ENCODE results near the gene SLC27A3.

SLC27A3 gene

DNA sequence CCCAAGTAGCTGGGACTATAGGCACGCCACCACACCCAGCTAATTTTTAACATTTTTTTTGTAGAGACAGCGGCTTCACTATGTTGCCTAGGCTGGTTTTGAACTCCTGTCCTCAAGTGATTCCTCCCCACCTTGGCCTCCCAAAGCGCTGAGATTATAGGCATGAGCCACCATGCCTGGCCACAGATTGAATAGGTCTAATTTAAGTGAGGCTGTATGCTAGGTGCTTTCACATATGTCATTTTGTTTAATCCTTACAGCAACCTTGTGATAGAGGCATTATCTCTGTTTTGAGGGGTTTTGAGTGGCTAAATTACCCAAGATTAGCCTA is 40.2 kb upstream of the SLC27A3 start:
- Histone ChIP-seq H3K27ac (no peak overlapping the region), H3K4me3 (no peak overlapping the region)
- TF ChIP-seq, protein P1, sequence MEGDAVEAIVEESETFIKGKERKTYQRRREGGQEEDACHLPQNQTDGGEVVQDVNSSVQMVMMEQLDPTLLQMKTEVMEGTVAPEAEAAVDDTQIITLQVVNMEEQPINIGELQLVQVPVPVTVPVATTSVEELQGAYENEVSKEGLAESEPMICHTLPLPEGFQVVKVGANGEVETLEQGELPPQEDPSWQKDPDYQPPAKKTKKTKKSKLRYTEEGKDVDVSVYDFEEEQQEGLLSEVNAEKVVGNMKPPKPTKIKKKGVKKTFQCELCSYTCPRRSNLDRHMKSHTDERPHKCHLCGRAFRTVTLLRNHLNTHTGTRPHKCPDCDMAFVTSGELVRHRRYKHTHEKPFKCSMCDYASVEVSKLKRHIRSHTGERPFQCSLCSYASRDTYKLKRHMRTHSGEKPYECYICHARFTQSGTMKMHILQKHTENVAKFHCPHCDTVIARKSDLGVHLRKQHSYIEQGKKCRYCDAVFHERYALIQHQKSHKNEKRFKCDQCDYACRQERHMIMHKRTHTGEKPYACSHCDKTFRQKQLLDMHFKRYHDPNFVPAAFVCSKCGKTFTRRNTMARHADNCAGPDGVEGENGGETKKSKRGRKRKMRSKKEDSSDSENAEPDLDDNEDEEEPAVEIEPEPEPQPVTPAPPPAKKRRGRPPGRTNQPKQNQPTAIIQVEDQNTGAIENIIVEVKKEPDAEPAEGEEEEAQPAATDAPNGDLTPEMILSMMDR (IDR thresholded peaks at IDR 0.05), result no peak
- no peak for DNase-seq (ENCODE audit: low spot score)

DNA sequence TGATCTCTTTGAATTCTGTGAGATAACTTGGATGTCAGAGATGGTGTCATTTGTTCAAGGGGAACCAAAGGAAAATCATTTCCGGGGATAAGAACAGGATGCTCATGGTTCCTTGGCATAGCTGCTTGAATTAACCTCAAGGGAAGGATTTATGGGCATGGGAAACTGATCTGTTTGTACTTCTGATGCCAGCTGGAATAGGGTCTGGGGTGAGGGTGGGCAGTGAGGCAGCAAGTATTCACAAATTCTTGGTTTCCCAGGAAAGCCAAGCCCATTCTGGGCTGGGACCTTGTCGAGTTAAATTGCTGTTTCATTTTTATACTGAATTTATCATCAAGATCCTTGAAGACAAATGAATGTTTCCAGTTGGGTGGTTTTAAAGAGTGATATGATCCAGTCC is 33.2 kb upstream of the SLC27A3 start:
- TF ChIP-seq, protein P1 (IDR thresholded peaks at IDR 0.05), result no peak
- Histone ChIP-seq H3K4me3 (no peak overlapping the region), H3K27ac (peak overlapping the region; percentile 66 to 87)
- no peak for DNase-seq (ENCODE audit: low spot score)

DNA sequence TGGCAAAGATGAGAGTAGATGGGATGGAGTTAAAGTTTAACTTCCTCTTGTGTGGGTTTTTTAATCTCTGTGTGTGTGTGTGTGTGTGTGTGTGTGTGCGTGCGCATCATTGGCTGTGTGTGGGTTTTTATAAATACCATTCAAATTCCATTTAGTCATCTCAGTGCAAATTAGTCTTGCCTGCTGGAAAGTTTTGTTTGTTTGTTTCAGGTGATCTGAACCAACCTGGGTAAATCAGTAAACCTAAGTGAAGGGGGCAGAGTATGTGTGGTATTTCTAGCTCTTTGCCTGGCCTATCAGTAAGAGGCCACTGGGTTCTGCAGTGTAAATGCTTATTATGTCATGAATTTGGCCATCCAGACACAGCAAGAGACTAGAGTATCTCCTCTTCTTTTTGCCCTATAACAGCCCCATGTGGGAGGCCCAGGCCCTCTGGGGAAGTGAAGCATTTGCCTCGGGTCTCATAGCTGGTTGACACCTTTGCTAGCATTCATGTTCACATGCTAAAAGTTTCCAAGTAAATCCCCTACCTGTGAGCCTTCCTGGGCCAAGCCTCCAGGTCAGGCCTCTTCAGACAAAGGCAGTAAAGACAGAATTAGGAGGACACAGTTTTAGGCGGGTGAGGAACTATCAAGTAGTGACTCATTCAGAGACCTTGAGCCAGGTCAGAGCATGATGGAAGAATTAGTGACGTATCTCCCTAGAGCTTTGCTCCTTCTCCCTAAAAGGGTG is 32.6 kb upstream of the SLC27A3 start:
- Histone ChIP-seq H3K27ac (peak overlapping the region; percentile 66 to 87), H3K4me3 (no peak overlapping the region)
- DNase-seq (ENCODE audit: low spot score), result no peak
- TF ChIP-seq, protein P1 (IDR thresholded peaks at IDR 0.05), result no peak

DNA sequence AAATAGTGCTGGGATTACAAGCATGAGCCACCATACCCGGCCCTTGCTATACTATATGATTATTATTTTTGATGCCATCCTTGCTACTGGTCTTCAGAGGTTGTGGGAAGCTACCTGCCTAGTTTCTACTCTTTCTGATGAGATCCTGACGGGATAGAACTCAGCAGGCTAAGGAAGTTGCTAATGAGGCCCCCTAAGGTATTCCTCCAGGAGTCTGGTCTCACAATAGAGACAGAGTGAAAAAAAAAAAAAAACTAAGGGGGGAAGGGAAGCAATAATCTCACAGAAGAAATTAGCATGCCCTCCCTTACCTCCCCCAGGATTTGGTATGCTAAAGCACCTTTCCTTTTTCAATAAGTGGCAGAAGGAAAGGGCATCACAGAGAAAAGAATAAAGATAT is 29.8 kb upstream of the SLC27A3 start:
- TF ChIP-seq, protein P1 (IDR thresholded peaks at IDR 0.05), result no peak
- H3K27ac ChIP-seq, result peak overlapping the region in 1 of 2 donors; percentile 35
- DNase-seq (ENCODE audit: low spot score), result no peak
- no peak overlapping the region for H3K4me3 ChIP-seq

DNA sequence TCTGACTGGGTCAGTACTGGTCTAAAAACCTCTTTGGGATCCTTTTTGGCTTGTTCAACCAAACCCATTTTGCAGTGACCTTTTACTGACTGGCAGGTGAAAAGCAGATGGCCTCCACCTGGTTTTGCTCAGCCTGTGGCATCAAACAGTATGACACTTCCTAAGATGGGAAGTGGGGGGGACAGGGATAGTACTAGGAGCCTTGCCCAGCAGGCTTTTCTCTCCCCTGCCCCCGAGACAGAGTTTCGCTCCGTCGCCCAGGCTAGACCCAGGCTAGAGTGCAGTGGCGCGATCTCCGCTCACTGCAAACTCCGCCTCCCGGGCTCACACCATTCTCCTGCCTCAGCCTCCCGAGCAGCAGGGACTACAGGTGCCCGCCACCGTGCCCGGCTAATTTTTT is 29.0 kb upstream of the SLC27A3 start:
- peak overlapping the region in 1 of 2 donors; percentile 18 for H3K27ac ChIP-seq
- no peak for DNase-seq (ENCODE audit: low spot score)
- TF ChIP-seq, protein P1 (IDR thresholded peaks at IDR 0.05), result no peak
- no peak overlapping the region for H3K4me3 ChIP-seq

DNA sequence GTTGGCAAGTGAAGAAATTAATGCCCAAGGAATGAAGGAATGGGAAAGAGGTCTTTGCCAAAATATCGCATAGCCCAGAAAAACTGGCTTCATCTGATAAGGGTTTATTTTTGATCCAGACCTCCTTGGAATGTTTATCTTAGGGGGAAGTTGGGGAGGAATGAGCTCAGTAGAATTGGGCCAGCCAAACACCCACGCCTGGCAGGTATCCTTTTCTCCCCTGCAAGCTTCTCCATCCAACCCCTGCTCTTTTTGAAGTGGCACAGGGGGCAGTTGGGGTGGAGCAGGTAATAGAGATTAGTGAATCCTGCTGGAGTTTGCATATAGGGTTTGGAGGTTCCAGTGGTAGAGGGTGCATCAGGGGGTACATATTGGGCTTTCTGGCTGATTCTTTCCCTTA is 26.3 kb upstream of the SLC27A3 start:
- TF ChIP-seq, protein P1 (IDR thresholded peaks at IDR 0.05), result no peak
- DNase-seq (ENCODE audit: low spot score), result no peak
- H3K4me3 ChIP-seq, result no peak overlapping the region
- peak overlapping the region; percentile 89 to 92 for H3K27ac ChIP-seq

DNA sequence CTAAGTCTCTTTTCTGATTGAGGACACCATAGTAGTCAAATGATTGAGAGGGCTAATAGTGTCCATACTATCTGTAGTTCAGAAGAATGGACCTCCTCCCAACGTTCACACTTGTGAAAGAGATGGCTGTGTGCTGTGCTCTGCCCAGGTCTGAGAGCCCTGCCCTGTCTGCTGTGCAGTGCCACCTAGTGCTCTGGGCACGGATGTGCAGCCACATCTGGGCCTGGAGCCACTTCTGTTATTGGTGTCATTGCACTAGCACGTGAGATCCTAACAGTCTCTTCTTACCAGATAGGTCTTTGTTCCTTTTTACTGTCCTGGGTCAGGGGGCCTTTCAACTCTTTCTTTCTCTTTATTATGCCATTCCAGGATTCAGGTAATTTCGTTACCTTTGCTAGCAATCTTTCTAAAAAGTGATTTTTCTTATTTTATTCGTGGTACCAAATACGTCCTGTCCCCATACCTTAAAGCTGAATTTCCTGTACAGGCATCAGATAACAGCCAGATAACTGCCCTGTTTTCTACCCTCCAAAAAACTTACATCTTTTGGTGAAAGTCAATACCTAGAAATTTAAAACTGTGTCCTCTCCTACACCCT is 25.7 kb upstream of the SLC27A3 start:
- Histone ChIP-seq H3K27ac (peak overlapping the region; percentile 89 to 92), H3K4me3 (no peak overlapping the region)
- TF ChIP-seq, protein P1 (IDR thresholded peaks at IDR 0.05), result peak; percentile 69
- peak; percentile 93 for DNase-seq (ENCODE audit: low spot score)
